Testis (tissue), 3 donors: ENCODE measurements around the gene IRF2BP1. TPM values are rescaled to one million over a fixed set of nuclear protein-coding genes. Genes with fewer than 3 reads are reported as not detected.

Experiments
- DNase-seq: peaks from one replicate; pipeline ENCODE4 v3.0.0-alpha.2; 2019
- H3K27ac ChIP-seq, 2 donors: fragments of 200-600 bp; sonication (generic); one replicate each; pipeline ENCODE4 v1.5.1; 2019
- H3K27me3 ChIP-seq: fragments of 200-600 bp; sonication (generic); one replicate; pipeline ENCODE4 v1.5.1; 2019
- H3K36me3 ChIP-seq: fragments of 200-600 bp; sonication (generic); one replicate; pipeline ENCODE4 v1.5.1; 2017; ENCODE audit warnings: low read depth; ENCODE audit errors: missing control alignments
- H3K4me1 ChIP-seq: fragments of 200-600 bp; sonication (generic); one replicate; pipeline ENCODE4 v1.5.1; 2019
- H3K4me3 ChIP-seq, 2 donors: fragments of 200-600 bp; sonication (generic); one replicate each; pipeline ENCODE4 v1.5.1; 2017 to 2019
- H3K9me3 ChIP-seq: fragments of 200-600 bp; sonication (generic); one replicate; pipeline ENCODE4 v1.5.1; 2017
- CTCF ChIP-seq, 3 experiments: fragments of 450-650 bp in 2 of 3; fragments of 200-600 bp in 1 of 3; sonication (generic) in 1 of 3; IDR thresholded peaks; one replicate each; pipeline ENCODE4 v1.5.1; 2016 to 2019; ENCODE audit warnings: antibody characterized with exemption in 3 of 3, mild to moderate bottlenecking in 2 of 3, moderate library complexity in 1 of 3
- POLR2A ChIP-seq: fragments of 450-650 bp; IDR thresholded peaks from one replicate; pipeline ENCODE4 v1.6.1; 2017; ENCODE audit warnings: antibody characterized with exemption, mild to moderate bottlenecking, moderate library complexity
- WGBS, 2 donors: methylation state at CpG; one replicate each; pipeline ENCODE4 v1.1.5; 2018; 5-methylcytosine and 5-hydroxymethylcytosine counted together
- intact Hi-C: fragments of 100-400 bp; cut with DNase I; formaldehyde crosslinking; loops from one replicate; pipeline ENCODE4 v1.15.1; 2023; ENCODE audit warnings: low total_unique reads
- polyA plus RNA-seq: library from polyadenylated mRNA; stranded (reverse); fragments of 350-450 nt; fragmentation: Illumina TruSeq; extraction: RNeasy Lipid Tissue Mini Kit (QIAGEN cat#74804); gene quantifications from one replicate; pipeline ENCODE4 v1.2.3, GENCODE V29; 2014; ENCODE audit warnings: low read depth, low replicate concordance; ENCODE audit not compliant: insufficient read depth
- total RNA-seq, 2 donors: library from RNA; depleted of rRNA; stranded (reverse); fragments of >200 nt; gene quantifications; one replicate each; pipeline ENCODE4 v1.2.3, GENCODE V29; 2016

IRF2BP1 gene
- total and polyA plus RNA-seq, 3 donors from 2014 or later = 13.8 to 48.3 (median 36.0) TPM

GRCh38 chr19:45854167-45854778 lies 31.7 kb downstream of the IRF2BP1 start:
- Histone ChIP-seq H3K36me3 (no peaks in the 10 kb centered on the region), H3K27ac (no peak overlapping the region)

GRCh38 chr19:45852983-45853382 lies 33.0 kb downstream of the IRF2BP1 start:
- H3K27ac ChIP-seq = no peak overlapping the region
- WGBS, 2 donors = 80 to 85% methylated on average over 4 to 7 of the region's 7 CpGs
- H3K4me3 ChIP-seq = no peak overlapping the region
- no peaks in the 10 kb centered on the region for H3K36me3 ChIP-seq
- intact Hi-C loops = no loop called here
- H3K4me1 ChIP-seq = no peaks in the 10 kb centered on the region
- TF ChIP-seq POLR2A (no peak), CTCF (IDR thresholded peaks at IDR 0.05) (no peak)
- no peak for DNase-seq
- H3K27me3 ChIP-seq = no peaks in the 10 kb centered on the region
- no peaks in the 10 kb centered on the region for H3K9me3 ChIP-seq

More at GRCh38 chr19:45854167-45854778, 31.7 kb downstream of the IRF2BP1 start:
- intact Hi-C loops = no loop called here
- no peaks in the 10 kb centered on the region for H3K27me3 ChIP-seq
- H3K4me1 ChIP-seq = no peaks in the 10 kb centered on the region
- TF ChIP-seq CTCF (IDR thresholded peaks at IDR 0.05) (no peak), POLR2A (no peak)
- no peak for DNase-seq
- H3K4me3 ChIP-seq = no peak overlapping the region
- 89 to 96% methylated on average over 3 to 16 of the region's 16 CpGs for WGBS, 2 donors
- no peaks in the 10 kb centered on the region for H3K9me3 ChIP-seq

GRCh38 chr19:45852145-45852750 lies 33.7 kb downstream of the IRF2BP1 start:
- 89 to 91% methylated on average over 10 of the region's 10 CpGs for WGBS, 2 donors
- Histone ChIP-seq H3K27me3 (no peaks in the 10 kb centered on the region), H3K36me3 (no peaks in the 10 kb centered on the region), H3K4me3 (no peak overlapping the region), H3K9me3 (no peaks in the 10 kb centered on the region), H3K4me1 (no peaks in the 10 kb centered on the region), H3K27ac (no peak overlapping the region)
- no peak for DNase-seq
- no peak for TF ChIP-seq CTCF (IDR thresholded peaks at IDR 0.05)
- no peak for TF ChIP-seq POLR2A
- intact Hi-C loops = no loop called here

GRCh38 chr19:45848922-45849321 lies 37.0 kb downstream of the IRF2BP1 start:
- H3K4me3 ChIP-seq = no peak overlapping the region
- H3K4me1 ChIP-seq = no peaks in the 10 kb centered on the region
- DNase-seq = no peak
- H3K36me3 ChIP-seq = no peaks in the 10 kb centered on the region
- no peak overlapping the region for H3K27ac ChIP-seq
- intact Hi-C loops = no loop called here
- WGBS, 2 donors = 88 to 94% methylated on average over 4 of the region's 4 CpGs
- no peak for TF ChIP-seq POLR2A
- peak in 1 of 3 experiments; percentile 17 for TF ChIP-seq CTCF (IDR thresholded peaks at IDR 0.05)
- no peaks in the 10 kb centered on the region for H3K9me3 ChIP-seq
- H3K27me3 ChIP-seq = no peaks in the 10 kb centered on the region

GRCh38 chr19:45847663-45848062 lies 38.3 kb downstream of the IRF2BP1 start:
- WGBS, 2 donors = 93 to 97% methylated on average over 4 to 13 of the region's 13 CpGs
- Histone ChIP-seq H3K4me3 (no peak overlapping the region), H3K27me3 (no peaks in the 10 kb centered on the region), H3K4me1 (no peaks in the 10 kb centered on the region), H3K36me3 (no peaks in the 10 kb centered on the region), H3K9me3 (no peaks in the 10 kb centered on the region), H3K27ac (no peak overlapping the region)
- intact Hi-C loops = no loop called here
- DNase-seq = no peak
- TF ChIP-seq CTCF (IDR thresholded peaks at IDR 0.05) (no peak), POLR2A (no peak)
